D341Med (cell line): ENCODE data around the gene RASAL1.
"Not testable (repeated sequence)": the region's sequence is repeated elsewhere in the genome, so short reads cannot be mapped to it uniquely, and the experiment has no call there.

ENCODE experiments used
- DNase-seq: peaks from one replicate; pipeline ENCODE4 v3.0.0; 2012; ENCODE audit warnings: low spot score

Gene RASAL1

DNA sequence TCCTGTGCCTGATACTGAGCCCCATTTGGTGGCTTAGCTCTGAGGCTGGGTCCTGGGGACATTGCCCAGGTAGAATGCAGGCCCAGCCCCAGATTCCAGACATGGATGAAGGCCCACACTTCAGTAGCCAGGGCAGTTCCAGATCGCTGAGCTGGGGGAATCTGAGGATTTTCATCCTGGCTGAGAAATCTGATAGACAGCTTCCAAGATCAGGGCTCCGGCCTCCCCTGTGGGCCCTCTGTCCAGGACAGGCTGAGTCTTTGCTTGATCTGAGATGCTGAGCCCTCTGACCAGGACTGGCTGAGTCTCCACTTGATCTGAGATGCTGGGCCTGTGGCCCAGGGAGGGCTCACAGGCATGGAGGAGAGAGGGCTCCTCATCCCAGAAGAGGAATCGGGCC, 3.3 kb upstream of the RASAL1 start:
- no peak for DNase-seq

- DNase-seq = no peak
These were observed 2.6 kb upstream of the RASAL1 start for GRCh38 chr12:113137861-113138783.

GRCh38 chr12:113136990-113137511, 1.5 kb upstream of the RASAL1 start:
- no peak for DNase-seq

GRCh38 chr12:113136128-113136989, 798 bp upstream of the RASAL1 start:
- no peak for DNase-seq

DNA sequence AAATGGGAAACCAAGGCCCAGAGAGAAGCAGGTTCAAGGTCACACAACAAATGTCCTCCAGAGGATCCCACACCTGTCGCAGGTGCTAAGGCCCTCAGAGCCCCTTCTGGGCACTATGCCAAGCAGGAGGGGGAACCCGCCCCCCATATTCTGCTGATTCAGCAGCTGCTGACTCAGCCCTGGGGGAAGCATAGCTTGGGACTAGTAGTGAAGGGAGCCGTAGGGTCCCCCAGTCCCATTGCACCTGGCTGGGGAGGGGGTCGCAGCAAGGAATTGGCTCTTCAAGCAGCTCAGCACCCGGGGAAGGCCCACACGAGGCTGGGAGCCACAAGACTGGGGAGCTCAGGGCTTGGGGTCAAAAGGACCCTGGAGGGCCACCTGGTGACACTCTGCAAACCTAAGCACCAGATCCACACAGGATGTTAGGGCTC, 1.0 kb downstream of the RASAL1 start:
- no peak for DNase-seq

DNA sequence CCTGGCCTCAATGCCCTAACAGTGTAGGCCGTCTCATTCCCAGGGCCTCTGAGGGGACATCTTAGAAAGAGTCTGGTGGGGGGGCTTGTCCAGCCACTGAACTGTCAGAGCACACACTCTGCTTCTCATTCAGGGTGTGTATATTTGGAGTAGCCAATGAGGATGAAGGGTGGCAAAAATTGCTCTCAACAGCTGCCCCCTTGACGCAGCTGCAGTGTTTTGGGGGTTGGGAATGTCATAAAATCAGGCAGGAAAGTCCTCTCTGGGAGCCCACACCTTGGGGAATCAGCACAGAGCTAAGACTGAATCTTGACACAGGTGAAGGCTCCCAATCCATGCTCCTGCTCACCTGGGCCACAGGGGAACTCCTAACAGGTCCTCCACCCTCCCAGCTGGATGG, 1.5 kb downstream of the RASAL1 start:
- DNase-seq = no peak

DNA sequence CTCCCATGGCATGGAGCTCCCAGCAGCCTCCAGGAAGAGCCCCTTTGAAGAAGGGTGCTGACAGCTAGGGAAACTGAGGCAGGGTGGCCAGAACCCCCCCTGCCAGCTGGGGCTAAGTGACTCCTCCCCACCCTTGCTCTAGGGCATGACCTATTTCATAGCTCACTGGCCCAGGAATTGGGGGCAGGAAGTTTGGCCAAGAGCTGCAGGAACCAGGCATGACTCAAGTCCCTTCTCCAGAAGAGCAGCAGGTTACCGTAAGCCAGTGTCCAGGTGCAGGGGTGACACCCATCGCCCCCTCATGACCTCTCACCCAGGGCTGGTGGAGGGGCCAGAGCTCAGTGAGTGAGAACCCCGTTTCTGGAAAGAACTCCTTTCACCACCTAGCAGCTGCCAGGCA, 1.9 kb downstream of the RASAL1 start:
- DNase-seq = no peak

GRCh38 chr12:113133036-113133435, 2.5 kb downstream of the RASAL1 start:
- DNase-seq = no peak

GRCh38 chr12:113131556-113131955, 4.0 kb downstream of the RASAL1 start:
- no peak for DNase-seq

DNA sequence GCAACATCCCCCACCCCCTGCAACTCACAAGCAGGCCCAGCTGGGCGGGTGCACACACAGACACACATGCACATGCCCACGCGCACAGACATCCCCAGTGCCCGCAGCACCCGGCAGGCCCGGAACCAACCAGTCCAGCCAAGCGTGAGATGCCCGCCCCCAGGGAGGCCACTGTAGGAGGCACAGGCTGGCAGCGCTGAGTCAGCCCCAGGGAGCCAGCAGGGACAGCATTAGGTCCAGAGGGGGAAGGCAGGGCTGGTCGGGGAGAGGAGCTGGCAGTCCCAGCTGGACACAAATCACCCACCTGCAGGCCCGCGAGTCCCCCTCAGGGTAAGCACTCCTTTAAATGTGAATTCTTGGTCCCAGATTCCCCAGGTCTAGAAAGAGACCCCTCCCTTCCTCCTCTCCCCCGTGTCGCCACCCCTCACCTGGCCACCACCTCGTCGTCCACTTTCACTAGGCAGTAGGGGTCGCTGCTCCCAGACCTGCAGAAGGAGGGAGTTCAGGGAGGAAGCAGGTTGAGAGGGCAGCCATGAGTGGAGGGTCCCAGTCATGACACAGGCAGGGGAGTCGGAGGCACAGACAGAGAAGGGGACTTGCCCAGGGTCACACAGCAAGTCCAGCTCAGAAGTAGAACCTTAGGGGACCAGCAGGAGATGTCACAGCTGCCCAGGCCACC, 5.0 kb downstream of the RASAL1 start:
- no peak for DNase-seq

GRCh38 chr12:113129664-113130456, 5.7 kb downstream of the RASAL1 start:
- no peak for DNase-seq

DNA sequence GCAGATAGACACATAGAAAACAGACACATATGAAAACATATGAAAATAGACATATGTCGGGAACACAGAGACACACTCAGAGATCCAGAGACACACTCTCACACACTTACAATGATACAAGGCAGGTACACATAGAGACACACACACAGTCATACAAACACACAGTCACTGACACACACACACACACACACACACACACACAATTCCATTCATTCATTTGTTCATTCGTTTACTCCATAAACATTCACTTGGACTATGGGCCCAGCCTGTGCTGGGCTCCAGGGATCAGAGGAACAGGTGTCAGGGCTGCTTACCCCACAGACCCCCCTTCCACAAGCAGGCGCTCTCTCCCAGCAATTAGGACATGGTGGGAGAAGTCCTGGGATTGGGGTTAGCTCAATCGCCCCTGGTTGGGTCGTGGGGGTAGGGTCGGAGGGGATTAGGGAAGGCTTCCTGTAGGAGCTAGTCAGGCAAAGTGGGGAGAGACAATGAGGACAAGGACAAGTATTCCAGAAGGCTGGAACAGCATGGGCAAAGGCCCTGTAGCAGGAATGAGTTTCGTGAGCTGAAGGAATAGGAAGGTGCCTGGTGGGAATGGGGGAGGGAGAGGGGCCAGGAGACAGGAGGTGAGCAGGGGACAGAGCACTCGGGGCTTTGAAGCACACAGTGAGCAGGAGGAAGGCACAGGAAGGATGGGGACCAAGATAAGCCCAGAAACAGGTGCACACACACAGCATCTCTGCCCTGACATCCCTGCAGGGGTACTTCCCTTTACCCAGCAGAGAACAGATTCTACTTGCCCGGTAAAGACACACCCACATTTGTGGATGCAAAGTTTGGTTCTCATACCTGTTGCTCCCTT, 6.5 kb downstream of the RASAL1 start:
- DNase-seq = no peak

- no peak for DNase-seq
These were observed 7.8 kb downstream of the RASAL1 start for GRCh38 chr12:113127791-113128199.

DNA sequence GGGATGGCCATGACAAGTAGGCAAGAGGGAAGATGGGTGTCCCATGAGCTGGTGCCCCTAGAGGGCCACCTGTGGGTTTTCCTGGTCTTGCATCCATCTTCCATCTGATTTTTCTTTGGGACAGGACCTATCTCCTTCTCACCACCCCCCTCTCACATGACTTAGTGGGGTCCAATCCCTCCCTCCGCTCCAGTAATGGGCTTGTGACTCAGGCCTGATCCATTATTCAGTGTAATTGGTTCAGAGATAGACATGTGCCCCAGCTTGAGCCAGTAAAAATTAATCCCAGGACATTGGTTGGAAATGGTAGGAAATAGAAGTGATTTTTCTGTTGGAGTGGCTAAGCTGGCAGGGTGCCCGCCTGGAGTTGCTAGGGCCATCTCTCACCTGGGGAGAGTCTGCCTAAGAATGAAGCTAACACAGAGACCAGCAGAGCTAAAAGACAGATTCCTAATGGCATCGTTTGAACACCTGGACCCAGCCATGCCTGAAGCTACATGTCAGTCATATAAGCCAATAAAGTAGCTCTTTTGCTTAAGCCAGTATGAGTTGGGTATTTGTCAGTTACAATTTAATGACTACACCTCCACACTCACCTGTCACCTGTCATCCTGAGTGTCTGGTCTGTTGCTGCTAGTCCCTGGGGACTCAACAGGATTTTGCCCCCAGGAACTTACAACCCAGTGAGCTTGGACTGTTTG, 14.7 kb downstream of the RASAL1 start:
- DNase-seq = no peak

DNA sequence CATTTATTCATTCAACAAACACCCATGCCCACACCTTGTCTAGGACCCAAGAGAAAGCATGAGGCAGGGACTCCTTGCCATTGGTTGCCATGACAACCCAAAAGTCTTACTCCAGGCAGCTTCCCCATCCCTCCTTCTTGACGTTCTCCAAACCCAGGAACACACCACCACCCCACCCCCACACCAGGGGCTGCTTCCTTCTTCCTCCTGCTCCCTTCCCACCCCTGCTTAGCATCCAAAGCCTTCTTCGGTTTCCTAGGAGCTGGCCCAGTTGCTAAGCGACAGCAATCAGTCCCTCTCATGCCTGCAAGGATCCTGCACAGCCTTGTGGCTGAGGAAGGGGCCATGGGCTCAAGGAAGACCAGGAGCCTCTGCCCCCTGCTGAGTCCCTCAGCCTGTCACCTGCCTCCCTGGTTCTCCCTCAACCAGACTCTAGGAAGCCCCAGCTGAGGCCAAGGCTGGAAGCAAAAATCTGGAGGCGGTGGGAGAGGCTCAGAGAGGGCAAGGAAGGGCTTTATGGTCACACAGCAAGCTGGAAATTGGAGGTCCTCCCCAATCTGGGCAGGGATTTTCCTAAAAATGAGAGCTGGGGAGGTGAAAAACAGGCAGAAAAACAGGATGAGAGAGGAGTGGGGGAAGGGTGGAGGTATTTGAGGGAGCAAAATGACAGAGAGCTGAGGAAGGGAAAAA, 15.4 kb downstream of the RASAL1 start:
- DNase-seq = no peak

DNA sequence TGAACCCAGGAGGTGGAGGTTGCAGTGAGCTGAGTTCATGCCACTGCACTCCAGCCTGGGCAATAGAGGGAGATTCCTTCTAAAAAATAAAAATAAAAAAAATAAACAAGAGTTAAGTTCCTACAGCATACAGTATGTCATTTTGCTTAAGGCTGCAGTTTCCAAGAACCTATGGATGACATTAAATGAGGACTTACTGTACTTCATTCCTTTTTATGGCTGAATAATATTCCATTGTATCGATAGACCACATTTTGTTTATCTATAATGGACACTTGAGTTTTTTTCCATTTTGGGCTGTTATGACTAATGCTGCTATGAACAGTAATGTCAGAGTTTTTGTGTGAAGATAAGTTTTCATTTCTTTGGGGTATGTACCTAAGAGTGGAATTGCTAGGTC, 17.4 kb downstream of the RASAL1 start:
- no peak for DNase-seq

GRCh38 chr12:113117684-113118083, 17.9 kb downstream of the RASAL1 start:
- not testable (repeated sequence) for DNase-seq

GRCh38 chr12:113116875-113117274, 18.7 kb downstream of the RASAL1 start:
- DNase-seq = no peak
